GM12878 (cell line): Measurements from ENCODE around the gene LRRC56. TPM values are rescaled to one million over a fixed set of nuclear protein-coding genes. Genes with fewer than 3 reads are reported as not detected.
A peak's percentile ranks its signal among the peaks of the same experiment; 100 is the strongest.

Source experiments
- ATAC-seq: fragments of 200-7000 bp; cut with Tn5 transposase; 3 replicates; pipeline ENCODE4 v1.9.1; 2020; ENCODE audit warnings: mild to moderate bottlenecking, moderate library complexity
- BruUV-seq: library from RNA; stranded (reverse); fragments of 400-500 nt; replicated peaks from 2 replicates; lab custom pipeline; 2021; lab: Mats Ljungman, UMichigan
- CTCF ChIA-PET: fragments of 300-600 bp; sonication (Branson Sonifier 250); formaldehyde crosslinking; extraction: SDS; loops from one replicate; lab custom pipeline; 2021; ENCODE audit warnings: inconsistent platforms; lab: Yijun Ruan, JAX
- POLR2A ChIA-PET: fragments of 350-600 bp; formaldehyde crosslinking; extraction: SDS; loops from one replicate; lab custom pipeline; 2021; ENCODE audit warnings: inconsistent platforms; lab: Charles Lee
- RAD21 ChIA-PET: fragments of 300-600 bp; sonication (Branson Sonifier 250); formaldehyde crosslinking; loops from one replicate; lab custom pipeline; 2023; ENCODE audit warnings: antibody characterized with exemption; ENCODE audit not compliant: unreplicated experiment; lab: Charles Lee
- SMC1A ChIA-PET: fragments of 300-600 bp; sonication (Branson Sonifier 250); formaldehyde crosslinking; loops from one replicate; lab custom pipeline; 2023; ENCODE audit not compliant: unreplicated experiment, uncharacterized antibody; lab: Charles Lee
- DNase-seq: peaks from one replicate; pipeline ENCODE4 v3.0.0-alpha.2; 2011; ENCODE audit warnings: low read depth, low spot score
- FAIRE-seq: peaks from 3 replicates; lab custom pipeline; 2011; peaks lifted over from hg19 to GRCh38; lab: Jason Lieb, UNC
- H2AFZ ChIP-seq: 2 replicates; pipeline ENCODE4 v1.6.0; 2011; ENCODE audit warnings: low read depth, low read length, control low read depth; ENCODE audit not compliant: control insufficient read depth
- H3K27ac ChIP-seq: 2 replicates; pipeline ENCODE4 v1.5.1; 2011; ENCODE audit warnings: control low read depth; ENCODE audit not compliant: control insufficient read depth, insufficient read depth
- H3K27me3 ChIP-seq, 2 experiments: replicated peaks in 1 of 2; 2 replicates each; pipeline versions ENCODE4 v1.6.0 to v1.6.1; 2011; ENCODE audit warnings: low read length in 1 of 2; ENCODE audit not compliant: control insufficient read depth in 2 of 2, insufficient read depth in 2 of 2
- H3K36me3 ChIP-seq, 2 experiments: 2 replicates each; pipeline ENCODE4 v1.5.1; 2011; ENCODE audit warnings: low read length in 1 of 2; ENCODE audit not compliant: control insufficient read depth in 2 of 2, insufficient read depth in 2 of 2
- H3K4me1 ChIP-seq: 2 replicates; pipeline ENCODE4 v1.6.1; 2011; ENCODE audit warnings: mild to moderate bottlenecking, low read length, moderate library complexity, mixed read lengths; ENCODE audit not compliant: control insufficient read depth, insufficient read depth
- H3K4me2 ChIP-seq: 2 replicates; pipeline ENCODE4 v1.6.0; 2011; ENCODE audit warnings: control low read depth; ENCODE audit not compliant: control insufficient read depth, insufficient read depth
- H3K4me3 ChIP-seq: fragments of 200-600 bp; sonication (generic); 2 replicates; pipeline ENCODE4 v1.5.1; 2016
- H3K79me2 ChIP-seq: 2 replicates; pipeline ENCODE4 v1.6.0; 2011; ENCODE audit warnings: low read length; ENCODE audit not compliant: control insufficient read depth, insufficient read depth
- H3K9ac ChIP-seq: 2 replicates; pipeline ENCODE4 v1.8.0; 2011; ENCODE audit warnings: low read length, control low read depth, mixed read lengths; ENCODE audit not compliant: control insufficient read depth, insufficient read depth
- H3K9me3 ChIP-seq: replicated peaks from 3 replicates; pipeline ENCODE4 v1.5.1; 2011; ENCODE audit warnings: mild to moderate bottlenecking, low read length; ENCODE audit not compliant: control insufficient read depth, insufficient read depth
- H4K20me1 ChIP-seq: 2 replicates; pipeline ENCODE4 v1.6.0; 2011; ENCODE audit not compliant: control insufficient read depth, insufficient read depth
- MLLT1 ChIP-seq: fragments of 450-650 bp; IDR thresholded peaks from 2 replicates; pipeline ENCODE4 v1.6.1; 2016; ENCODE audit warnings: mild to moderate bottlenecking
- NFYA ChIP-seq: IDR thresholded peaks from 2 replicates; pipeline ENCODE4 v1.6.1; 2011; ENCODE audit warnings: low read depth, mild to moderate bottlenecking, low read length, improper control_type of control experiment, borderline replicate concordance
- NR2F1 ChIP-seq: fragments of 450-650 bp; conservative IDR thresholded peaks from 2 replicates; pipeline ENCODE4 v1.6.1; 2017; ENCODE audit warnings: mild to moderate bottlenecking
- RAD21 ChIP-seq: IDR thresholded peaks from 2 replicates; pipeline ENCODE4 v1.6.1; 2011; ENCODE audit warnings: mild to moderate bottlenecking, low read depth, low read length, moderate library complexity; ENCODE audit not compliant: insufficient read depth
- TAF1 ChIP-seq: IDR thresholded peaks from 2 replicates; pipeline ENCODE4 v1.6.1; 2011; ENCODE audit warnings: mild to moderate bottlenecking, low read depth, low read length, borderline replicate concordance
- TCF3 ChIP-seq: IDR thresholded peaks from 2 replicates; pipeline ENCODE4 v1.6.1; 2012; ENCODE audit warnings: low read depth, mild to moderate bottlenecking, low read length, borderline replicate concordance; ENCODE audit not compliant: insufficient read depth
- YBX1 ChIP-seq: fragments of 450-650 bp; IDR thresholded peaks from 2 replicates; pipeline ENCODE4 v1.6.1; 2016; ENCODE audit warnings: antibody characterized with exemption
- ZBTB40 ChIP-seq: fragments of 450-650 bp; IDR thresholded peaks from 2 replicates; pipeline ENCODE4 v1.6.1; 2016; ENCODE audit warnings: mild to moderate bottlenecking, moderate library complexity, borderline replicate concordance
- ZZZ3 ChIP-seq: IDR thresholded peaks from 2 replicates; pipeline ENCODE4 v1.6.1; 2011; ENCODE audit warnings: low read depth; ENCODE audit not compliant: control insufficient read depth, insufficient read length
- WGBS: methylation state at CpG from one replicate; pipeline ENCODE4 v1.1.6; 2016; ENCODE audit warnings: low lambda C conversion rate; ENCODE audit not compliant: insufficient replicate concordance, insufficient coverage; ENCODE audit errors: missing lambda C conversion rate; 5-methylcytosine and 5-hydroxymethylcytosine counted together
- in situ Hi-C: fragments of 300-500 bp; cut with MboI; formaldehyde crosslinking; loops from 9 replicates; pipeline ENCODE4 v1.14.3; 2018; ENCODE audit warnings: mixed read lengths
- intact Hi-C: fragments of 100-400 bp; cut with micrococcal nuclease; formaldehyde crosslinking; loops from one replicate; pipeline ENCODE4 v1.14.2; 2022; ENCODE audit not compliant: unreplicated experiment
- polyA plus RNA-seq, 11 experiments: library from polyadenylated mRNA; depleted of rRNA in 4 of 11; unstranded in 6 of 11; stranded (reverse) in 5 of 11; fragments of >200 nt; fragmentation: Nextera tagmentation in 4 of 11; fragmentation: Illumina TruSeq in 1 of 11; extraction: Ambion mirVana in 4 of 11; extraction: Trizol in 1 of 11; gene quantifications; 1 replicate in 1 of 11; 2 replicates in 10 of 11; pipeline versions ENCODE4 v1.2.1 to v1.2.3, GENCODE V29; 2011 to 2016; ENCODE audit warnings: inconsistent platforms in 2 of 11, missing spikeins in 2 of 11, low read depth in 1 of 11
- total RNA-seq, 4 experiments: library from RNA; depleted of rRNA in 3 of 4; stranded (reverse); fragments of >200 nt in 3 of 4; fragmentation: Illumina TruSeq in 1 of 4; extraction: Trizol in 1 of 4; gene quantifications; 2 replicates each; pipeline versions ENCODE4 v1.2.1 to v1.2.3, GENCODE V29; 2013 to 2021

The LRRC56 gene
- total and polyA plus RNA-seq, 10 of the 15 experiments (the other 5 are each of a cell fraction or from before 2014, with no cell fraction given) = 0.02 to 1.9 (median 0.75) TPM; not detected in 1

DNA sequence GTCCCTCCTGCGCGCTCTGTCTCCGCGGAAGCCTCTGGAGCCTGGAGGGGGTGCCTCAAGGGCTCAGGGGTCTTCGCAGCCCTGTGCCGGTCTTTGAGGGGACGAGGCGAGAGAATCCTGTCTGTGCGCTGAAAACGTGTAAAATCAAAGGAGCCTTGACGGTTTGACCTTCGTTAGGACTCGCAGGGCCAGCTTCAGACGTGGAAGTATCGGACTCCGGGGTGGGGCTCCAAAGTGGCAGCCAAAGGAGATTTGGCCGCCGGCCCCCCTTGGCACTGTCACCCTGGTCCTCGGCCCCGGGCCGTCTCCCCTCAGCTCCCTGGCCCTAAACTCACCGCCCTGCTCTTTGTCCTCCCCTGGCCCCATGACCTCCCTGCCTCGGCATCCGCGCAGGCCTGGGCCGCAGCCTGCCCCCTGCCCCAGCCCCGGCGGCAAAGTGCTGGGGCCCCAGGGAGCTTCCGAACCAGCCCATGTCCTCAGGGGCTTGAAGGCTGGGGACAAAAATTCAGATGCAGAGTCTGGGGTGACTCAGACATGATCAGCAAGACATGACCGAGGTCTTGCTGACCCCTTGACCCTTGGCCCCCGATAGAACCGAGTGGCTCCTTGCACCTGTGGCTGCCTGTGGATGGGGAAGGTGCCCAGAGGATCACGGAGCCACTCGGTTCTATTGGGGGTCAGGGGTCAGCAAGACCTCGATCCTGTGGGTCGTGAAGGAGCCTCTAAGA lies 32.0 kb downstream of the LRRC56 start:
- no peak for FAIRE-seq
- ChIA-PET SMC1A (no interaction called here), POLR2A (interaction anchor here (0.6 to 1.2 kb wide), 6 partner anchors 8 to 228 kb away, joined by 3 to 7 read pairs (median 5); partner anchors contain the start of genes LMNTD2 and RNH1), CTCF (interaction anchor here (1.4 kb wide), 1 partner anchor 157 kb away, joined by 3 read pairs; no protein-coding TSS in a partner anchor), RAD21 (interaction anchor here (1.4 kb wide), 1 partner anchor 14 kb away, joined by 5 read pairs; no protein-coding TSS in a partner anchor)
- Histone ChIP-seq H3K4me3 (peak overlapping the region; percentile 93), H3K4me1 (peaks cover 13% of the 10 kb centered on the region), H3K27ac (peak overlapping the region; percentile 85), H3K9me3 (no peaks in the 10 kb centered on the region), H3K4me2 (peak overlapping the region; percentile 95), H3K36me3 (peaks cover 0 to 4% of the 10 kb centered on the region in 2 experiments; a peak in 2 of 4 replicates), H3K27me3 (no peaks in the 10 kb centered on the region), H2AFZ (peak overlapping the region; percentile 39; the same call in 1 of the 2 replicates), H3K9ac (peak overlapping the region; percentile 93), H4K20me1 (no peaks in the 10 kb centered on the region), H3K79me2 (peaks cover 27% of the 10 kb centered on the region)
- in situ Hi-C loops = no loop called here
- WGBS = 34% methylated on average over 36 of the region's 36 CpGs
- peak; percentile 50 for TF ChIP-seq NR2F1
- TF ChIP-seq TAF1 = no peak
- no peak for TF ChIP-seq RAD21
- TF ChIP-seq TCF3 = no peak
- no peak for TF ChIP-seq ZZZ3
- TF ChIP-seq ZBTB40 = 0 out of 2 replicates have a peak, but pooled peaks have one; percentile 23
- TF ChIP-seq NFYA = no peak
- no peak for TF ChIP-seq YBX1
- peak; percentile 64 for TF ChIP-seq MLLT1
- ATAC-seq = no peak
- TSS peak; percentile 85 for BruUV-seq
- DNase-seq = no peak
- intact Hi-C loops = no loop called here
